Brain pericyte (primary cell): ENCODE results near the gene MCTP2.
"Not testable (repeated sequence)": the region's sequence is repeated elsewhere in the genome, so short reads cannot be mapped to it uniquely, and the experiment has no call there.

Experiments
- DNase-seq: peaks from one replicate; pipeline ENCODE4 v3.0.0-alpha.2; 2012; ENCODE audit warnings: low read depth, low spot score

The MCTP2 gene

GRCh38 chr15:94236608-94237007 lies 5.2 kb downstream of the MCTP2 start:
- no peak for DNase-seq

GRCh38 chr15:94237903-94238302 lies 6.5 kb downstream of the MCTP2 start:
- no peak for DNase-seq

GRCh38 chr15:94238539-94239118 lies 7.3 kb downstream of the MCTP2 start:
- DNase-seq, result no peak

DNA sequence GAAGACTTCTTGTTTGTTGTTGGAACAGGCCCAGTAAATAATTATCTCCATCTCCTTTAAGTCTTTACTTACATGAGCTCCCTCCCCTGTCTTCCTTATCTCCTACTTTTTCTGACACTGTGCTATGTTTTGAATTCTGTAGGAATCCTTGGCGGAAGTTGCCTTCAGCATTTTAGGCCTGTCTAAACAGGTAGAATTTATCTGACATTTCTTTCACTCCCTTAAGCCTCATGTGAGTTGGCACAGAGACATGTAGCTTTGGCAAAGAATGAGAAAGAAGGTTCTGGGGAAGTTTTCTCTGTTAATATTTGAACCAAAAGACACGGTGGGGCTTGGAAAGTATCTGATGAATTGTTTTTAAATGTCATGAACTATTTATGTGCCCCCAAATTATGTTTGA lies 8.1 kb downstream of the MCTP2 start:
- no peak for DNase-seq

GRCh38 chr15:94240480-94240879 lies 9.1 kb downstream of the MCTP2 start:
- DNase-seq, result no peak

DNA sequence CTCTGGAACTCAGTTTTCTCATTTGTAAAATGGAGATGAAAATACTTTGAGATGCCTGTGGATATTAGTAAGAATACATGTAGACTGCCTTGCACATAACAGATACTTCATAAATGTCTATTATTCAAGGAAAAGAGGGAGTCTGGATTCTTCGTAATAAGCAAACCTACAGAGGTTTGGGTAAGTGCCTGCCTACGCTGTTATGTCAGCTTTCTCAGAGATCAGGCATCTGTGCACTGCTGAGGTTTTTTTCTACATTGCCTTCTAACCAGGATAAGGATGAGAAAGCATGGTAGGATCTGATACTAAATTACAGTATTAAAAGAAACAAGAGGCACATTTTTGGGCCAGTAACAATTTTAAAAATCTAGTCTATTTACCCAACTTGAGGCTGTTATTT lies 10.9 kb downstream of the MCTP2 start:
- no peak for DNase-seq

DNA sequence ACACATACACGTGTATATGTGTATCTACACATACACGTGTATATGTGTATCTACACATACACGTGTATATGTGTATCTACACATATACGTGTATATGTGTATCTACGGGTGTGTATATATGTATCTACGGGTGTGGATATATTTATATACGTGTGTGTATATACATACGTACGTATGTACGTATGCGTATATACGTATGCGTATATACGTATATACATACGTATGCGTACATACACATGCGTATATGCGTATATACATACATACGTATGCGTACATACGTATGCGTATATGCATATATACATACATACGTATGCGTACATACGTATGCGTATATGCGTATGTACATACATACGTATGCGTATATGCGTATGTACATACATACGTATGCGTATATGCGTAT lies 11.6 kb downstream of the MCTP2 start:
- not testable (repeated sequence) for DNase-seq

GRCh38 chr15:94243418-94243817 lies 12.1 kb downstream of the MCTP2 start:
- DNase-seq, result no peak

DNA sequence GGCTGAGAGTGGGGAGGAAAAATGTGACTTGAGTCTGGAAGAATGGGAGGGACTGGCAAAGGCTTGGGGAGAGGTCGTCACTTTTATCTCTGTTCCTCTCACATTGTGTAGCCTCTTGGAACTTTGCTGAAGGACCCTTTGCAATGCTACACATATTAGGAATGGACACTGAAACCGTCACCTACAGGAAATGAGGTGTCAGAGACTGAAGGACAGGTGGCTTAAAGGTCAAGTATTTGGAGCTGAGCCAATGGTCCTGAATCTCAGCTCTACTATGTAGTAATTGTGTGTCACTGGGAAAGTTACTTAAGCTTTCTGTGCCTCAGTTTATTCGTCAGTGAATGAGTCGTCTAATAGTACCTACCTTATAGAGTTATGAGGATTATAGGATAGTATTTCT lies 14.7 kb downstream of the MCTP2 start:
- DNase-seq, result no peak

GRCh38 chr15:94247789-94248638 lies 16.7 kb downstream of the MCTP2 start:
- no peak for DNase-seq

DNA sequence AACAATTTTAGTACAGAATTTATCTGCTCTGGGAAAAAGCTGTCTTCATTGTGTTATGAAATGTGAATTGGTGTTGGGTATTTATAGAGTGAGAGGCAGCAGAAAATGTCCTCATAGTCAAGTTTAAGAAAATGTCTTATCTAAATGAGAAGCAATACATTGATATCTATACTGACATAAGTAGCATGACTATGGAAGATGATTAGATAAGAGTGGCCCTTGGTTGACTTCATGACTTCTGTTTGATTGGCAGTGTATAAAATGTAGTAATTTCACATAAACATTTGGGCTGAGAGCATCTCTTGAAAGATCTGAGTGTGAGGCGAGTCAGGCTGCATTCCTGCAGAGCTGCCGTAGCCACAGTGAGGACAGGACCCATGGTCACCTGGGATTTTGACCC lies 19.4 kb downstream of the MCTP2 start:
- DNase-seq, result no peak

DNA sequence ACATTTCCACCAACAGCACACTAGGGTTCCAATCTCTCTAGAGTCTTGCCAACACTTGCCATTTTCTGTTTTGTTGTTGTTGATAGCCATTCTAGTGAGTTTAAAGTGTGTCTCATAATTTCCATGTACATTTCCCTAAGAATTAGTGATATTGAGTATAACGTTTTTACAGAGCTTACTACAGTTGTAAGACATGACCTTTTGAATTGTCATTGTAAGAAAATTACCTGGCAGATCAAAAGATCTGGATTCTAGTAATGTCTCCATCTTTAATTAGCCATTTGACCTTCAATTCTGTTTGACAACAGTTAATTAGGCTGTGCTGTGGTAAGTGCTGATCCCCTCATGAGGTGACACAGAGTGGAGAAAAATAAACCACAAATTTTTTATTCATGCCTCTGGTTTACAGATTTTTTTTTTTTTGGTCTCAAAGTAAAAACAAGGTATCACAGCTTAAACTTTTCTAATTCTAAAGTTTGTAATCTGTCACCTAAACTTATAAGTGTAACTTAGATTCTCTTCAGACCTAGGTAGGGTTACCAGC lies 20.9 kb downstream of the MCTP2 start:
- no peak for DNase-seq

DNA sequence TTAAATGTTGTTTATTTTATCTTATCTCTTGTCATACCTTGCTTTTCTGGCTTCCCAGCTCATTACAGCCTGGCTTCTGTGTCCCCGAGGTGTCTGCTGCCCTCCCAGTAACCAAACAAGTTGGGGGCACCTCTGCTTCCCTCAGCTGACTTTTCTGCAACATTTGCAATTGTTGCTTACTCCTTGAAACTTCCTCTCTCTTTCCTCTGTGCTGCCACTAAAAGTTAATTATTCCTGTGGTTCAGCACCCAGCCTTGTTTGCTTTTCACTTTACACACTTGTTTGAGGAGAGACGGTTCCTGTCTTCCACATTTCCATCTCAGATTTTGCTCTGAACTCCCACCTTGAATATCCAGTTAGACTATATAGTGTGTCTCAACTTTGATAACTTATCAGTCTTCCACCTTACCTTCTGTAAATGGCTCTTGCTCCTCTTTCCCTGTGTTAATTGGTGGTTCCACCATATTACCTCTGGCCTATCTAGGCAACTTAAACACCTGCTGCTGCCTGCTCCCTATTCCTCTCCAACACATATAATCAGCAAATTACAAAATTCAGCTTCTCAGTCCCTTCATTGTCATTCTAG lies 21.6 kb downstream of the MCTP2 start:
- no peak for DNase-seq

DNA sequence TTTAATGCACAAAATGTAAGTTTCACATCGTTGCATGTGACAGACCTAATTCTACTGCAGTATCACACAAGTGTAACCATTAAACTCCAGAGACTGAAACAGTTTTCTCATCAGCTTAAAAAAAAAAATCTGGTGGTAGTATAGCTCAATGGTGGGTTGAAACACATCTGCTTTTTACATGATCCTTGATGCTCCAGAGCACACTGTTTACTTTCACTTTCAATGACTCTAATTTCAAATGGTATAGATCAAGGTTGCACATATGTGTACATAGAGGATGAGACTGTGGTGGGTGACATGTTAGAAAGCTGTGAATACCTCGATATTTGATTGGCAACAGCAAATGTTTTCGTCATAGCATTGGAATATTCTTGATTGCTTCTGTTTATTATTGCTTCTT lies 22.4 kb downstream of the MCTP2 start:
- DNase-seq, result no peak

GRCh38 chr15:94255540-94255939 lies 24.2 kb downstream of the MCTP2 start:
- no peak for DNase-seq

- no peak for DNase-seq
Observed at GRCh38 chr15:94256511-94256910, 25.1 kb downstream of the MCTP2 start.

GRCh38 chr15:94257776-94258175 lies 26.4 kb downstream of the MCTP2 start:
- DNase-seq, result not testable (repeated sequence)

- no peak for DNase-seq
Observed at GRCh38 chr15:94258246-94258645, 26.9 kb downstream of the MCTP2 start.

- no peak for DNase-seq
Observed at GRCh38 chr15:94259121-94259751, 27.9 kb downstream of the MCTP2 start.

- no peak for DNase-seq
Observed at GRCh38 chr15:94259863-94260262, 28.5 kb downstream of the MCTP2 start.

- no peak for DNase-seq
Observed at GRCh38 chr15:94262201-94262600, 30.8 kb downstream of the MCTP2 start.
